HEK293 (cell line): ENCODE measurements around the gene NOP10.

ENCODE experiments used
- EGR2 ChIP-seq: fragments of 450-650 bp; formaldehyde crosslinking; IDR thresholded peaks from 2 replicates; pipeline ENCODE4 v1.5.1; 2016; ENCODE audit warnings: low read depth, missing biosample characterization, missing genetic modification characterization
- GLI2 ChIP-seq: fragments of 450-650 bp; formaldehyde crosslinking; IDR thresholded peaks from 2 replicates; pipeline ENCODE4; 2017; ENCODE audit warnings: missing biosample characterization, missing genetic modification characterization, low read depth, borderline replicate concordance
- IKZF3 ChIP-seq: fragments of 450-650 bp; IDR thresholded peaks from 2 replicates; pipeline ENCODE4 v1.5.0; 2018; ENCODE audit warnings: missing biosample characterization, mild to moderate bottlenecking, missing genetic modification characterization, moderate library complexity
- SP2 ChIP-seq: fragments of 450-650 bp; formaldehyde crosslinking; IDR thresholded peaks from 2 replicates; pipeline ENCODE4 v1.5.1; 2016; ENCODE audit warnings: missing biosample characterization, missing genetic modification characterization
- SP3 ChIP-seq: fragments of 450-650 bp; formaldehyde crosslinking; IDR thresholded peaks from 2 replicates; pipeline ENCODE4 v1.5.1; 2016; ENCODE audit warnings: missing biosample characterization, missing genetic modification characterization
- ZBTB17 ChIP-seq: fragments of 450-650 bp; formaldehyde crosslinking; IDR thresholded peaks from 2 replicates; pipeline ENCODE4 v1.5.1; 2016; ENCODE audit warnings: missing biosample characterization, missing genetic modification characterization
- ZFP37 ChIP-seq: fragments of 450-650 bp; formaldehyde crosslinking; IDR thresholded peaks from 2 replicates; pipeline ENCODE4 v1.5.1; 2016; ENCODE audit warnings: missing biosample characterization, missing genetic modification characterization
- ZFP69B ChIP-seq: fragments of 450-650 bp; formaldehyde crosslinking; IDR thresholded peaks from 2 replicates; pipeline ENCODE4 v1.5.1; 2016; ENCODE audit warnings: missing biosample characterization, missing genetic modification characterization
- ZNF112 ChIP-seq: fragments of 450-650 bp; formaldehyde crosslinking; IDR thresholded peaks from 2 replicates; pipeline ENCODE4 v1.5.0; 2017; ENCODE audit warnings: missing biosample characterization, missing genetic modification characterization
- ZNF114 ChIP-seq: fragments of 450-650 bp; formaldehyde crosslinking; IDR thresholded peaks from 2 replicates; pipeline ENCODE4 v1.5.0; 2017; ENCODE audit warnings: missing biosample characterization, missing genetic modification characterization
- ZNF202 ChIP-seq: fragments of 450-650 bp; formaldehyde crosslinking; IDR thresholded peaks from 2 replicates; pipeline ENCODE4 v1.5.1; 2016; ENCODE audit warnings: missing biosample characterization, missing genetic modification characterization, borderline replicate concordance
- ZNF23 ChIP-seq: fragments of 450-650 bp; formaldehyde crosslinking; IDR thresholded peaks from 2 replicates; pipeline ENCODE4 v1.5.1; 2016; ENCODE audit warnings: missing biosample characterization, missing genetic modification characterization, borderline replicate concordance
- ZNF302 ChIP-seq: fragments of 450-650 bp; formaldehyde crosslinking; IDR thresholded peaks from 2 replicates; pipeline ENCODE4 v1.5.1; 2016; ENCODE audit warnings: missing biosample characterization, missing genetic modification characterization, low read depth
- ZNF335 ChIP-seq: fragments of 450-650 bp; formaldehyde crosslinking; conservative IDR thresholded peaks from 2 replicates; pipeline ENCODE4 v1.5.1; 2016; ENCODE audit warnings: missing biosample characterization, missing genetic modification characterization
- ZNF341 ChIP-seq: fragments of 450-650 bp; formaldehyde crosslinking; IDR thresholded peaks from 2 replicates; pipeline ENCODE4; 2016; ENCODE audit warnings: low read depth, missing biosample characterization, missing genetic modification characterization
- ZNF521 ChIP-seq: fragments of 450-650 bp; formaldehyde crosslinking; IDR thresholded peaks from 2 replicates; pipeline ENCODE4 v1.5.1; 2017; ENCODE audit warnings: missing biosample characterization, mild to moderate bottlenecking, missing genetic modification characterization
- ZNF571 ChIP-seq: fragments of 450-650 bp; formaldehyde crosslinking; IDR thresholded peaks from 2 replicates; pipeline ENCODE4 v1.5.0; 2017; ENCODE audit warnings: missing biosample characterization, missing genetic modification characterization
- ZNF660 ChIP-seq: fragments of 450-650 bp; IDR thresholded peaks from 2 replicates; pipeline ENCODE4 v1.5.1; 2018; ENCODE audit warnings: missing biosample characterization, mild to moderate bottlenecking, missing genetic modification characterization
- TF ChIP-seq, protein P1 (sequence below): fragments of 450-650 bp; formaldehyde crosslinking; IDR thresholded peaks from 2 replicates; pipeline ENCODE4 v1.5.1; 2016; ENCODE audit warnings: missing biosample characterization, missing genetic modification characterization
- TF ChIP-seq, protein P2 (sequence below): fragments of 450-650 bp; formaldehyde crosslinking; IDR thresholded peaks from 2 replicates; pipeline ENCODE4 v1.5.1; 2016; ENCODE audit warnings: missing biosample characterization, missing genetic modification characterization
- TF ChIP-seq, protein P3 (sequence below): fragments of 450-650 bp; formaldehyde crosslinking; IDR thresholded peaks from 2 replicates; pipeline ENCODE4 v1.5.1; 2016; ENCODE audit warnings: missing biosample characterization, missing genetic modification characterization
- TF ChIP-seq, protein P4 (sequence below): fragments of 450-650 bp; formaldehyde crosslinking; conservative IDR thresholded peaks from 2 replicates; pipeline ENCODE4 v1.5.1; 2016; ENCODE audit warnings: low read depth, missing biosample characterization, missing genetic modification characterization
- TF ChIP-seq, protein P5 (sequence below): fragments of 450-650 bp; formaldehyde crosslinking; IDR thresholded peaks from 2 replicates; pipeline ENCODE4 v1.5.1; 2017; ENCODE audit warnings: missing biosample characterization, missing genetic modification characterization
- TF ChIP-seq, protein P6 (sequence below): sonication (generic); formaldehyde crosslinking; IDR thresholded peaks from 2 replicates; pipeline ENCODE4 v1.8.1; 2022; ENCODE audit warnings: mild to moderate bottlenecking, moderate library complexity, missing genetic modification reagents

Gene NOP10

DNA sequence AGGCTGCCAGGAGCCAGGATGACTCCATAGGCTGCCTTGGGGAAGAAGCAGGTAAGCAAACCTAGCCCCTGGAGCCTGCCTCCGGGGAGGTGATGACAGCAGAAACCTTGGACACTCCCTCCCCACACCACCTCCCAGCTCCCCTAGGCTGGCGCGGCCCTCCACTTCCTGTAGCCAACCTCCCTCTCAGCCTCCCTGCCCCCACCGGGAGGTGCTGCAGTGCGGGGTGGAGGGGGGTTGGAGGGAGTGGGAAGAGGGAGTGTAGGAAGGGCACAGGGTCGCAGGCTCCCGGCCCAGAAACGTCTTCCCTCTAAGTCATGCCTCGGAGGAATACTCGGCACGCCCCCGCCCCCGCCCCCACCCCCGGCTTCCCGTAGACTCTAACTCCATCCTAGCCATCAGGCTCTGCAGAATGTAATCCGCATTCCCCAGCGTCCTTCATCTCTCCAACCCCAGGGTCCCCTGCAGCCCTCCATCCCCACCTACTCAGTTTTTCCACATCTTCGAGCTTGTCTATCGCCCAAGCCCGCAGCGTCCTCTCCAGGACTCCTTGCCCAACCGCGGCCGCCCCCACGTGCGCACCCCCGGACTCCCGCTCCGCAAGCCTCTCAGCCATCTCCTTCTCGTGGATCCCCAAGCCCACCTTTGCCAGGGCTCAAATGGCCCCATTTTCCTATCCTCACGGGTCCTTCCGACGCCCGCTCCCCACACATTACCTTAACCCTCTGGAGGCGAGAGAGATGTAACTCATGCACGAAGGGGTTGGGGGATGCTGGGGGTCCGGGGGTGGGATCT lies 23.5 kb upstream of the NOP10 start (continued):
- TF ChIP-seq ZNF660 (tag by site-specific recombination), result no peak
- TF ChIP-seq GLI2 (tag by site-specific recombination), result no peak
- TF ChIP-seq, protein P1, sequence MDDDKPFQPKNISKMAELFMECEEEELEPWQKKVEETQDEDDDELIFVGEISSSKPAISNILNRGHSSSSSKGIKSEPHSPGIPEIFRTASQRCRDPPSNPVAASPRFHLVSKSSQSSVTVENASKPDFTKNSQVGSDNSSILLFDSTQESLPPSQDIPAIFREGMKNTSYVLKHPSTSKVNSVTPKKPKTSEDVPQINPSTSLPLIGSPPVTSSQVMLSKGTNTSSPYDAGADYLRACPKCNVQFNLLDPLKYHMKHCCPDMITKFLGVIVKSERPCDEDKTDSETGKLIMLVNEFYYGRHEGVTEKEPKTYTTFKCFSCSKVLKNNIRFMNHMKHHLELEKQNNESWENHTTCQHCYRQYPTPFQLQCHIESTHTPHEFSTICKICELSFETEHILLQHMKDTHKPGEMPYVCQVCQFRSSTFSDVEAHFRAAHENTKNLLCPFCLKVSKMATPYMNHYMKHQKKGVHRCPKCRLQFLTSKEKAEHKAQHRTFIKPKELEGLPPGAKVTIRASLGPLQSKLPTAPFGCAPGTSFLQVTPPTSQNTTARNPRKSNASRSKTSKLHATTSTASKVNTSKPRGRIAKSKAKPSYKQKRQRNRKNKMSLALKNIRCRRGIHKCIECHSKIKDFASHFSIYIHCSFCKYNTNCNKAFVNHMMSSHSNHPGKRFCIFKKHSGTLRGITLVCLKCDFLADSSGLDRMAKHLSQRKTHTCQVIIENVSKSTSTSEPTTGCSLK (tag by site-specific recombination), result no peak
- peak; percentile 62 for TF ChIP-seq ZNF341 (tag by site-specific recombination)
- no peak for TF ChIP-seq ZNF521
- TF ChIP-seq ZNF112 (tag by site-specific recombination), result no peak
- TF ChIP-seq ZNF202, result no peak
- TF ChIP-seq ZNF302 (tag by site-specific recombination), result no peak
- TF ChIP-seq ZBTB17 (tag by site-specific recombination), result no peak
- TF ChIP-seq SP3 (tag by site-specific recombination), result peak; percentile 69
- TF ChIP-seq, protein P2, sequence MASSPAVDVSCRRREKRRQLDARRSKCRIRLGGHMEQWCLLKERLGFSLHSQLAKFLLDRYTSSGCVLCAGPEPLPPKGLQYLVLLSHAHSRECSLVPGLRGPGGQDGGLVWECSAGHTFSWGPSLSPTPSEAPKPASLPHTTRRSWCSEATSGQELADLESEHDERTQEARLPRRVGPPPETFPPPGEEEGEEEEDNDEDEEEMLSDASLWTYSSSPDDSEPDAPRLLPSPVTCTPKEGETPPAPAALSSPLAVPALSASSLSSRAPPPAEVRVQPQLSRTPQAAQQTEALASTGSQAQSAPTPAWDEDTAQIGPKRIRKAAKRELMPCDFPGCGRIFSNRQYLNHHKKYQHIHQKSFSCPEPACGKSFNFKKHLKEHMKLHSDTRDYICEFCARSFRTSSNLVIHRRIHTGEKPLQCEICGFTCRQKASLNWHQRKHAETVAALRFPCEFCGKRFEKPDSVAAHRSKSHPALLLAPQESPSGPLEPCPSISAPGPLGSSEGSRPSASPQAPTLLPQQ (tag by site-specific recombination), result no peak
- TF ChIP-seq, protein P3, sequence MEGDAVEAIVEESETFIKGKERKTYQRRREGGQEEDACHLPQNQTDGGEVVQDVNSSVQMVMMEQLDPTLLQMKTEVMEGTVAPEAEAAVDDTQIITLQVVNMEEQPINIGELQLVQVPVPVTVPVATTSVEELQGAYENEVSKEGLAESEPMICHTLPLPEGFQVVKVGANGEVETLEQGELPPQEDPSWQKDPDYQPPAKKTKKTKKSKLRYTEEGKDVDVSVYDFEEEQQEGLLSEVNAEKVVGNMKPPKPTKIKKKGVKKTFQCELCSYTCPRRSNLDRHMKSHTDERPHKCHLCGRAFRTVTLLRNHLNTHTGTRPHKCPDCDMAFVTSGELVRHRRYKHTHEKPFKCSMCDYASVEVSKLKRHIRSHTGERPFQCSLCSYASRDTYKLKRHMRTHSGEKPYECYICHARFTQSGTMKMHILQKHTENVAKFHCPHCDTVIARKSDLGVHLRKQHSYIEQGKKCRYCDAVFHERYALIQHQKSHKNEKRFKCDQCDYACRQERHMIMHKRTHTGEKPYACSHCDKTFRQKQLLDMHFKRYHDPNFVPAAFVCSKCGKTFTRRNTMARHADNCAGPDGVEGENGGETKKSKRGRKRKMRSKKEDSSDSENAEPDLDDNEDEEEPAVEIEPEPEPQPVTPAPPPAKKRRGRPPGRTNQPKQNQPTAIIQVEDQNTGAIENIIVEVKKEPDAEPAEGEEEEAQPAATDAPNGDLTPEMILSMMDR, result no peak
- no peak for TF ChIP-seq ZFP37 (tag by site-specific recombination)
- TF ChIP-seq ZNF114 (tag by site-specific recombination), result no peak
- no peak for TF ChIP-seq ZNF571 (tag by site-specific recombination)
- TF ChIP-seq EGR2, result peak; percentile 76
- no peak for TF ChIP-seq ZNF23 (tag by site-specific recombination)
- no peak; the same call in none of the 2 replicates for TF ChIP-seq ZNF335
- TF ChIP-seq, protein P4, sequence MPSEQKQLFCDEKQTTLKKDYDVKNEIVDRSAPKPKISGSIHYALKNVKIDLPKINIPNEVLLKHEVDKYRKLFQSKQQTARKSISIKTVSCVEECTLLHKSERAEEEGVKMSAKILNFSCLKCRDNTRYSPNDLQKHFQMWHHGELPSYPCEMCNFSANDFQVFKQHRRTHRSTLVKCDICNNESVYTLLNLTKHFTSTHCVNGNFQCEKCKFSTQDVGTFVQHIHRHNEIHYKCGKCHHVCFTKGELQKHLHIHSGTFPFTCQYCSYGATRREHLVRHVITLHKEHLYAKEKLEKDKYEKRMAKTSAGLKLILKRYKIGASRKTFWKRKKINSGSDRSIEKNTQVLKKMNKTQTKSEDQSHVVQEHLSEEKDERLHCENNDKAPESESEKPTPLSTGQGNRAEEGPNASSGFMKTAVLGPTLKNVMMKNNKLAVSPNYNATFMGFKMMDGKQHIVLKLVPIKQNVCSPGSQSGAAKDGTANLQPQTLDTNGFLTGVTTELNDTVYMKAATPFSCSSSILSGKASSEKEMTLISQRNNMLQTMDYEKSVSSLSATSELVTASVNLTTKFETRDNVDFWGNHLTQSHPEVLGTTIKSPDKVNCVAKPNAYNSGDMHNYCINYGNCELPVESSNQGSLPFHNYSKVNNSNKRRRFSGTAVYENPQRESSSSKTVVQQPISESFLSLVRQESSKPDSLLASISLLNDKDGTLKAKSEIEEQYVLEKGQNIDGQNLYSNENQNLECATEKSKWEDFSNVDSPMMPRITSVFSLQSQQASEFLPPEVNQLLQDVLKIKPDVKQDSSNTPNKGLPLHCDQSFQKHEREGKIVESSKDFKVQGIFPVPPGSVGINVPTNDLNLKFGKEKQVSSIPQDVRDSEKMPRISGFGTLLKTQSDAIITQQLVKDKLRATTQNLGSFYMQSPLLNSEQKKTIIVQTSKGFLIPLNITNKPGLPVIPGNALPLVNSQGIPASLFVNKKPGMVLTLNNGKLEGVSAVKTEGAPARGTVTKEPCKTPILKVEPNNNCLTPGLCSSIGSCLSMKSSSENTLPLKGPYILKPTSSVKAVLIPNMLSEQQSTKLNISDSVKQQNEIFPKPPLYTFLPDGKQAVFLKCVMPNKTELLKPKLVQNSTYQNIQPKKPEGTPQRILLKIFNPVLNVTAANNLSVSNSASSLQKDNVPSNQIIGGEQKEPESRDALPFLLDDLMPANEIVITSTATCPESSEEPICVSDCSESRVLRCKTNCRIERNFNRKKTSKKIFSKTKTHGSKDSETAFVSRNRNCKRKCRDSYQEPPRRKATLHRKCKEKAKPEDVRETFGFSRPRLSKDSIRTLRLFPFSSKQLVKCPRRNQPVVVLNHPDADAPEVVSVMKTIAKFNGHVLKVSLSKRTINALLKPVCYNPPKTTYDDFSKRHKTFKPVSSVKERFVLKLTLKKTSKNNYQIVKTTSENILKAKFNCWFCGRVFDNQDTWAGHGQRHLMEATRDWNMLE (tag by site-specific recombination), result no peak
- TF ChIP-seq IKZF3 (tag by site-specific recombination), result peak; percentile 65; the same call in 1 of the 2 replicates
- TF ChIP-seq, protein P5, sequence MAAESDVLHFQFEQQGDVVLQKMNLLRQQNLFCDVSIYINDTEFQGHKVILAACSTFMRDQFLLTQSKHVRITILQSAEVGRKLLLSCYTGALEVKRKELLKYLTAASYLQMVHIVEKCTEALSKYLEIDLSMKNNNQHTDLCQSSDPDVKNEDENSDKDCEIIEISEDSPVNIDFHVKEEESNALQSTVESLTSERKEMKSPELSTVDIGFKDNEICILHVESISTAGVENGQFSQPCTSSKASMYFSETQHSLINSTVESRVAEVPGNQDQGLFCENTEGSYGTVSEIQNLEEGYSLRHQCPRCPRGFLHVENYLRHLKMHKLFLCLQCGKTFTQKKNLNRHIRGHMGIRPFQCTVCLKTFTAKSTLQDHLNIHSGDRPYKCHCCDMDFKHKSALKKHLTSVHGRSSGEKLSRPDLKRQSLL, result no peak
- TF ChIP-seq ZFP69B (tag by site-specific recombination), result no peak
- TF ChIP-seq, protein P6, sequence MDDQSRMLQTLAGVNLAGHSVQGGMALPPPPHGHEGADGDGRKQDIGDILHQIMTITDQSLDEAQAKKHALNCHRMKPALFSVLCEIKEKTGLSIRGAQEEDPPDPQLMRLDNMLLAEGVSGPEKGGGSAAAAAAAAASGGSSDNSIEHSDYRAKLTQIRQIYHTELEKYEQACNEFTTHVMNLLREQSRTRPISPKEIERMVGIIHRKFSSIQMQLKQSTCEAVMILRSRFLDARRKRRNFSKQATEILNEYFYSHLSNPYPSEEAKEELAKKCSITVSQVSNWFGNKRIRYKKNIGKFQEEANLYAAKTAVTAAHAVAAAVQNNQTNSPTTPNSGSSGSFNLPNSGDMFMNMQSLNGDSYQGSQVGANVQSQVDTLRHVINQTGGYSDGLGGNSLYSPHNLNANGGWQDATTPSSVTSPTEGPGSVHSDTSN (CRISPR knock-in tag), result no peak
- TF ChIP-seq SP2 (tag by site-specific recombination), result peak; percentile 75
